Calu3 (cell line): ENCODE results near the gene CSF1R. TPM values are rescaled to one million over a fixed set of nuclear protein-coding genes. Genes with fewer than 3 reads are reported as not detected.

Source experiments
- BruUV-seq: library from RNA; stranded (reverse); fragments of 400-500 nt; replicated peaks from 2 replicates; lab custom pipeline; 2021; lab: Mats Ljungman, UMichigan
- CTCF ChIA-PET: fragments of 300-600 bp; sonication (Branson Sonifier 250); formaldehyde crosslinking; loops from one replicate; lab custom pipeline; 2022; ENCODE audit warnings: antibody characterized with exemption; lab: Charles Lee
- DNase-seq: peaks from one replicate; pipeline ENCODE4 v3.0.0; 2022
- H3K27ac Mint-ChIP-seq: one replicate; pipeline ENCODE4 v1.8.0; 2022; ENCODE audit warnings: mixed read lengths; ENCODE audit not compliant: unreplicated experiment
- H3K27me3 Mint-ChIP-seq: one replicate; pipeline ENCODE4 v1.8.0; 2022; ENCODE audit warnings: mixed read lengths; ENCODE audit not compliant: unreplicated experiment
- H3K36me3 Mint-ChIP-seq: one replicate; pipeline ENCODE4 v1.8.0; 2022; ENCODE audit warnings: mild to moderate bottlenecking, moderate library complexity, mixed read lengths; ENCODE audit not compliant: insufficient read depth, unreplicated experiment
- H3K4me1 Mint-ChIP-seq: one replicate; pipeline ENCODE4 v1.8.0; 2022; ENCODE audit warnings: mild to moderate bottlenecking, low read depth, mixed read lengths; ENCODE audit not compliant: unreplicated experiment
- H3K4me3 Mint-ChIP-seq: one replicate; pipeline ENCODE4 v1.8.0; 2022; ENCODE audit warnings: mild to moderate bottlenecking, low read depth, moderate library complexity, mixed read lengths; ENCODE audit not compliant: unreplicated experiment
- H3K9me3 Mint-ChIP-seq: one replicate; pipeline ENCODE4 v1.8.0; 2022; ENCODE audit warnings: low read depth, mixed read lengths; ENCODE audit not compliant: unreplicated experiment
- CTCF ChIP-seq: fragments of 200-600 bp; IDR thresholded peaks from one replicate; pipeline ENCODE4 v1.8.0; 2022; ENCODE audit warnings: antibody characterized with exemption; ENCODE audit not compliant: unreplicated experiment
- intact Hi-C: fragments of 100-400 bp; cut with micrococcal nuclease; formaldehyde crosslinking; loops from one replicate; pipeline ENCODE4 v1.10.0; 2022; ENCODE audit not compliant: unreplicated experiment
- total RNA-seq: library from RNA; stranded (reverse); gene quantifications from 2 replicates; pipeline ENCODE4 v1.2.3, GENCODE V29; 2022

CSF1R gene
- total RNA-seq, 1 experiment from 2014 or later, result not detected

- intact Hi-C loops, result no loop called here
- Mint-ChIP-seq H3K4me1 (no peaks in the 10 kb centered on the region), H3K9me3 (no peaks in the 10 kb centered on the region), H3K36me3 (no peaks in the 10 kb centered on the region), H3K27ac (no peak overlapping the region), H3K4me3 (no peak overlapping the region), H3K27me3 (peaks cover 13% of the 10 kb centered on the region)
- DNase-seq, result no peak
- BruUV-seq, result no TSS peak
- CTCF ChIA-PET, result no interaction called here
- TF ChIP-seq CTCF, result no peak
Measured at GRCh38 chr5:150103678-150104549, 17.6 kb upstream of the CSF1R start.

GRCh38 chr5:150101023-150101422 lies 14.7 kb upstream of the CSF1R start:
- Mint-ChIP-seq H3K36me3 (no peaks in the 10 kb centered on the region), H3K4me1 (no peaks in the 10 kb centered on the region), H3K4me3 (no peak overlapping the region), H3K27me3 (peaks cover 32% of the 10 kb centered on the region), H3K27ac (no peak overlapping the region), H3K9me3 (no peaks in the 10 kb centered on the region)
- TF ChIP-seq CTCF, result no peak
- intact Hi-C loops, result no loop called here
- no peak for DNase-seq
- no TSS peak for BruUV-seq
- CTCF ChIA-PET, result interaction anchor here (0.7 kb wide), 1 partner anchor 46 kb away, joined by 5 read pairs; no protein-coding TSS in a partner anchor

GRCh38 chr5:150097152-150097551 lies 10.8 kb upstream of the CSF1R start:
- CTCF ChIA-PET, result no interaction called here
- no TSS peak for BruUV-seq
- intact Hi-C loops, result no loop called here

GRCh38 chr5:150092159-150092787 lies 5.9 kb upstream of the CSF1R start:
- CTCF ChIA-PET, result interaction anchor here (0.6 kb wide), 1 partner anchor 1129 kb away, joined by 3 read pairs; no protein-coding TSS in a partner anchor
- no TSS peak for BruUV-seq

More at GRCh38 chr5:150097152-150097551, 10.8 kb upstream of the CSF1R start:
- Mint-ChIP-seq H3K27me3 (peaks cover 60% of the 10 kb centered on the region), H3K4me1 (no peaks in the 10 kb centered on the region), H3K36me3 (no peaks in the 10 kb centered on the region), H3K9me3 (no peaks in the 10 kb centered on the region), H3K27ac (no peak overlapping the region), H3K4me3 (no peak overlapping the region)
- no peak for TF ChIP-seq CTCF
- DNase-seq, result no peak

More at GRCh38 chr5:150092159-150092787, 5.9 kb upstream of the CSF1R start:
- Mint-ChIP-seq H3K27me3 (peaks cover 89% of the 10 kb centered on the region), H3K4me3 (no peak overlapping the region), H3K4me1 (no peaks in the 10 kb centered on the region), H3K36me3 (no peaks in the 10 kb centered on the region), H3K9me3 (no peaks in the 10 kb centered on the region), H3K27ac (no peak overlapping the region)
- TF ChIP-seq CTCF, result no peak
- no peak for DNase-seq
- intact Hi-C loops, result no loop called here
